Endothelial cell (in vitro differentiated cells): ENCODE results near the gene FRS3. TPM values are rescaled to one million over a fixed set of nuclear protein-coding genes. Genes with fewer than 3 reads are reported as not detected.
A peak's percentile ranks its signal among the peaks of the same experiment; 100 is the strongest.

Experiments
- DNase-seq: peaks from one replicate; pipeline ENCODE4 v3.0.0; 2021; ENCODE audit warnings: low spot score
- H3K27ac Mint-ChIP-seq: one replicate; pipeline ENCODE4 v1.8.0; 2021; ENCODE audit warnings: mixed read lengths, inconsistent platforms; ENCODE audit not compliant: unreplicated experiment
- H3K27me3 Mint-ChIP-seq: one replicate; pipeline ENCODE4 v1.8.0; 2021; ENCODE audit warnings: mild to moderate bottlenecking, moderate library complexity, mixed read lengths, inconsistent platforms; ENCODE audit not compliant: unreplicated experiment
- H3K36me3 Mint-ChIP-seq: one replicate; pipeline ENCODE4 v1.8.0; 2021; ENCODE audit warnings: mild to moderate bottlenecking, low read depth, mixed read lengths, inconsistent platforms; ENCODE audit not compliant: unreplicated experiment
- H3K4me1 Mint-ChIP-seq: one replicate; pipeline ENCODE4 v1.8.0; 2021; ENCODE audit warnings: mild to moderate bottlenecking, mixed read lengths, inconsistent platforms; ENCODE audit not compliant: unreplicated experiment
- H3K4me3 Mint-ChIP-seq: one replicate; pipeline ENCODE4 v1.8.0; 2021; ENCODE audit warnings: mild to moderate bottlenecking, mixed read lengths, inconsistent platforms; ENCODE audit not compliant: unreplicated experiment
- H3K9me3 Mint-ChIP-seq: one replicate; pipeline ENCODE4 v1.8.0; 2021; ENCODE audit warnings: mixed read lengths, inconsistent platforms; ENCODE audit not compliant: unreplicated experiment
- total RNA-seq: library from RNA; stranded (reverse); fragmentation: NEBNext Ultra II Directional; extraction: Animal tissue kit (Norgen Biotek cat#: 25700); gene quantifications from one replicate; pipeline ENCODE4 v1.2.1, GENCODE V29; 2021; ENCODE audit not compliant: unreplicated experiment
- TF ChIP-seq, protein P1 (sequence below): fragments of 200-600 bp; sonication (generic); IDR thresholded peaks from one replicate; pipeline ENCODE4 v1.5.0; 2021; ENCODE audit warnings: antibody characterized with exemption; ENCODE audit not compliant: unreplicated experiment

The FRS3 gene
- total RNA-seq, 1 donor from 2014 or later = 8.8 TPM

DNA sequence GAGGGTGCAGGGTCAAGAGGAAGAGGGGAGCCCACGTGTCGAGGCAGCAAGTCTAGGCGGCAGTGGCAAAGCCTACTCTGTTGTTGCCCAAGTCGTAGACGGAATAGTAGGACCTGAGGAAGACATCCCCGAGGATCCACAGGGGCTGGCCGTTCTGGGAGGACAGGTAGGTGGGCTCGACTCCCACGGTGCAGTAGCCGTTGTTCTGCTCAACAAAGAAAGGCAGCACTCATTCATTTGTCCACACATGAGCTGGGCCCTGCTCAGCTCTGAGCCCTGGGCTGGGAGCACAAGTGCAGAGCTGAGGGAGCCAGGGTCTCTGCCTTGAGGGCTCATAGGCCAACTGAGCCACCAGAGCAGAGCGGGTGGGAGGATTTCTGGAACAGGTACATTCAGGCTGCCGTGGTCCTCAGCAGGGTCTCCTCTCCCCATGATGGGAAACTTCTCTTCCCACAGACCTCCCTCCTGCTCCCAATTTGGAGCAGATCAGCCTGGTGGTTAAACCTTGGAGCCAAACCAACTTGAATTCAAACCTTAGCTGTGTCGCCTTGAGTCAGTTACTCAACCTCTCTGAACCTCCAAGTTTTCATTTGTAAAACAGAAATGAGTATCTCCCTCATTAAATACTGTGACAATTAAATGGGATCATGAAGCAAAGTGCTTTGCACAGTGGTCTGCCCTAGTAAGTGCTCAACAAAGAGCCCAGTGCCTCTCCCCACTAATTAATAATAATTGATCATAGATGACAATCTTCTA, 42.7 kb downstream of the FRS3 start:
- H3K36me3 Mint-ChIP-seq = no peaks in the 10 kb centered on the region
- TF ChIP-seq, protein P1, sequence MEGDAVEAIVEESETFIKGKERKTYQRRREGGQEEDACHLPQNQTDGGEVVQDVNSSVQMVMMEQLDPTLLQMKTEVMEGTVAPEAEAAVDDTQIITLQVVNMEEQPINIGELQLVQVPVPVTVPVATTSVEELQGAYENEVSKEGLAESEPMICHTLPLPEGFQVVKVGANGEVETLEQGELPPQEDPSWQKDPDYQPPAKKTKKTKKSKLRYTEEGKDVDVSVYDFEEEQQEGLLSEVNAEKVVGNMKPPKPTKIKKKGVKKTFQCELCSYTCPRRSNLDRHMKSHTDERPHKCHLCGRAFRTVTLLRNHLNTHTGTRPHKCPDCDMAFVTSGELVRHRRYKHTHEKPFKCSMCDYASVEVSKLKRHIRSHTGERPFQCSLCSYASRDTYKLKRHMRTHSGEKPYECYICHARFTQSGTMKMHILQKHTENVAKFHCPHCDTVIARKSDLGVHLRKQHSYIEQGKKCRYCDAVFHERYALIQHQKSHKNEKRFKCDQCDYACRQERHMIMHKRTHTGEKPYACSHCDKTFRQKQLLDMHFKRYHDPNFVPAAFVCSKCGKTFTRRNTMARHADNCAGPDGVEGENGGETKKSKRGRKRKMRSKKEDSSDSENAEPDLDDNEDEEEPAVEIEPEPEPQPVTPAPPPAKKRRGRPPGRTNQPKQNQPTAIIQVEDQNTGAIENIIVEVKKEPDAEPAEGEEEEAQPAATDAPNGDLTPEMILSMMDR = no peak
- DNase-seq = no peak
- H3K9me3 Mint-ChIP-seq = no peaks in the 10 kb centered on the region
- H3K27me3 Mint-ChIP-seq = peaks cover 3% of the 10 kb centered on the region
- no peak overlapping the region for H3K27ac Mint-ChIP-seq
- peaks cover 24% of the 10 kb centered on the region for H3K4me1 Mint-ChIP-seq
- H3K4me3 Mint-ChIP-seq = no peak overlapping the region

DNA sequence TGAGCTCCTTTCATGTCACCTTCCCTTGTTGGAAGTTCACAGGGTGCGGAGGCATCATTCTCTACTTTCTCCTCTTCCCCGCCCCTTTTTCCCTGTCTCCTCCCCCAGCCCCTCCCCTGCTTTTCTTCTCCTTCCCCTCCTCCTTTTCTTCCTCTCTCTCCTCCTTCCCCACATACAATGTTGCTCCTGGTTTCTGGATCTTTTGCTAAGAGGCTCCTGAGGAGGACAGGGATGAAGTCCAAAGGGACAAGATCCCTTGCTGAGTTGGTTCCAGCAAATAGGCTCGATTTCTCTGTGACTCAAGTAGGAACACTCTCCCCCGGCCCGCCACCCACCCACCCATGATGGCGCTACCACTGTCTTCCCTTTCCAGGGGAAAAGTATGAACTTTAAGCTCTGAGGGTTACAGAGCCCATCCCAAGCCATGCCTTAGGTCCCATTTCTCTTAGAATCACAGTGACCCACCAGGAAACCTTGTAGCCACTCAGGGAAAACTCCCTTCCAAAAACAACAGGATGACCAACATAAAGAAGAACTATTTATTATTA, 43.4 kb downstream of the FRS3 start:
- H3K4me1 Mint-ChIP-seq = peaks cover 18% of the 10 kb centered on the region
- TF ChIP-seq, protein P1 = no peak
- H3K9me3 Mint-ChIP-seq = no peaks in the 10 kb centered on the region
- DNase-seq = no peak
- H3K27me3 Mint-ChIP-seq = no peaks in the 10 kb centered on the region
- no peak overlapping the region for H3K27ac Mint-ChIP-seq
- no peaks in the 10 kb centered on the region for H3K36me3 Mint-ChIP-seq
- peak overlapping the region; percentile 80 for H3K4me3 Mint-ChIP-seq

DNA sequence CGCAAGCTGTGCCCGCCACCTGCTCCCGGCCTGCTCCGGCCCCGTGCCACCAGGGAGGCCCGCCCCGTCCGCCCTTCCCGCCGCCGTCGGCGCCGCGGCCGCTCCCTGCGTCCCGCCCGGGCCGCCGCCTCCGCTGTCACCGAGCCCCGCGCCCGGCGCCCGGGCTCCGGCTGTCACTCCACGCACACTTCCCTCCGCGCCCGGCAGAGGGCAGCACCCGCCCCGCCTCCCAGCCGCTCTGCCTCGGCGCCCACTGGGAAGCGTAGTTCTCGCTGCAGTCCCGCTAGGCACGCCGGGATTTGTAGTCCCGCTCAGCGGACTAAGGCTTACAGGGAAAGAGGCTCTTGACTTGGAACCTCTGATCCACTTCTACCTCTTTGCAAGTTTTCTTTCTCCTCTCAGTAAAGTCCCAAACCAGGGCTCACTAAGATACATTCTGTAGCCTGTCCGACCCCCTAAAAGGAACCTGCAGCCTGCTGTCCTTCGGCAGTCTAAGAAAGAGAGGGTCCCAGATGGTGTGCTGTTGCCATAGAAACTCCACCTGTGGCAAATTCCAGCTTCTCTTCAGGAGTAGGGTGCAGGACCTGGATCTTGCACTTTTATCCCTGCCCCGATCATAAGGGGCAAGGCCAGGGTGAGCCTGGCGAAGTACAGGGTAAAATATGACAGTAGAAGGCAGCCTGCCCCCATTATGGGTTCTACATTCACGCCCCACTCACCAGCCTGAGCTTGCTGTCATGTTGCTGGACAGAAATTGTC, 44.1 kb downstream of the FRS3 start, which contains the start of gene TFEB:
TFEB (minus strand) TSS at position 182 of the 759 bp plus-strand sequence. CDS start 44,395 bp downstream, outside the sequence.
- no peaks in the 10 kb centered on the region for H3K36me3 Mint-ChIP-seq
- no peaks in the 10 kb centered on the region for H3K9me3 Mint-ChIP-seq
- peak within 1 kb of the TSS; percentile 80 for H3K4me3 Mint-ChIP-seq
- DNase-seq = peak; percentile 96
- H3K27ac Mint-ChIP-seq = no peak within 1 kb of the TSS
- peaks cover 18% of the 10 kb centered on the region for H3K4me1 Mint-ChIP-seq
- TF ChIP-seq, protein P1 = peak; percentile 96
- H3K27me3 Mint-ChIP-seq = no peaks in the 10 kb centered on the region

DNA sequence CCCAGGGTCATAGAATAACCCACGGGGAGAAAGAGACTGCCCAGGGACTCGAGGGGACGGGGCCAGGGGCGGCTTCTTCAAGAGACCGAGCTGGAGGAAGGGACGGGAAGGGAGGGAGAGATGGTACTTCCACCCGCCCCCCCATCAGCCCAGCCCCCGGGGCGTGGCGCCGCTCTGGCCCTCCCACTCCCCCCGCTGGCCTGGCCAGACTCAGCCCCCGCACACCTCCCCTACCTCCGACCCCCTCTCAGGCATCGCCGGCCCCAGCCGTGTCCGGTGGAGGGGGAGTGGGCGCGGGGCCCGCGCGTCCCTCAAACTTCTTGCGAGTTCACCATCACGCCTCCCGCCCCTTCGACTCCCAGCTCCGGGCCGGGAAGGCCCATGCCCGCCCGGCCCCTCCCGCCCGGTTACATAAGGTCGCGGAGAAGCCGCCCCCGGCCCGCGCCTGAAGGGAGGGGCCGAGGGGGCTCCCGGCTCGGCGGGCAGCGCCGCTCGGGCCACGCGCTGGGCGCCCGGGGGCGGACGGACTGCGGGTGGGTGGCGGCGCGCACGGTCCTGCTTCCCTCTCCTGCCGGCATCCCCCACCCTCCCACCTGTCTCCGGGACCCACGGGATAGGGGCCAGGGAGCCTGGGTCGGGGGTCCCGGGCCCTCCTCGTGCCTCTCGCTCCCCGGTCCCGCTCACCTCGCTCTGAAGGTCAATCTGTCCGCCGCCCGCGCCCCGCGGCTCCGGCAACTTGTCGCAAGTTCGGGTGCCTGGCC, 44.9 kb downstream of the FRS3 start:
- DNase-seq = peak; percentile 66
- H3K36me3 Mint-ChIP-seq = no peaks in the 10 kb centered on the region
- TF ChIP-seq, protein P1 = no peak

More for the DNA sequence above, 44.9 kb downstream of the FRS3 start:
- Mint-ChIP-seq H3K9me3 (no peaks in the 10 kb centered on the region), H3K4me3 (peak overlapping the region; percentile 51), H3K27me3 (no peaks in the 10 kb centered on the region), H3K4me1 (peaks cover 13% of the 10 kb centered on the region), H3K27ac (no peak overlapping the region)
